SJCRH30 (cell line): ENCODE results near the gene PSMB10. TPM values are rescaled to one million over a fixed set of nuclear protein-coding genes. Genes with fewer than 3 reads are reported as not detected.
"Not testable (repeated sequence)": the region's sequence is repeated elsewhere in the genome, so short reads cannot be mapped to it uniquely, and the experiment has no call there.

Experiments
- DNase-seq, 2 experiments: peaks; one replicate each; pipeline ENCODE4 v3.0.0-alpha.2; 2015 to 2020
- H3K27ac ChIP-seq: fragments of 250-450 bp; sonication (Bioruptor Pico); 2 replicates; pipeline ENCODE4 v1.5.1; 2020; ENCODE audit warnings: mild to moderate bottlenecking, moderate library complexity
- H3K27me3 ChIP-seq: fragments of 250-450 bp; sonication (Bioruptor Pico); 2 replicates; pipeline ENCODE4 v1.5.1; 2020; ENCODE audit warnings: mild to moderate bottlenecking, moderate library complexity
- H3K36me3 ChIP-seq: fragments of 250-450 bp; sonication (Bioruptor Pico); 2 replicates; pipeline ENCODE4 v1.5.1; 2020; ENCODE audit warnings: mild to moderate bottlenecking, moderate library complexity
- H3K4me1 ChIP-seq: fragments of 250-450 bp; sonication (Bioruptor Pico); 2 replicates; pipeline ENCODE4 v1.5.1; 2020; ENCODE audit warnings: mild to moderate bottlenecking, moderate library complexity
- H3K4me3 ChIP-seq: fragments of 250-450 bp; sonication (Bioruptor Pico); 2 replicates; pipeline ENCODE4 v1.5.1; 2020; ENCODE audit warnings: mild to moderate bottlenecking, moderate library complexity
- H3K9me3 ChIP-seq: fragments of 250-450 bp; sonication (Bioruptor Pico); replicated peaks from 2 replicates; pipeline ENCODE4 v1.5.1; 2020; ENCODE audit warnings: mild to moderate bottlenecking, moderate library complexity
- total RNA-seq: library from RNA; depleted of rRNA; stranded (reverse); fragments of >200 nt; shearing (Covaris generic); gene quantifications from 2 replicates; pipeline ENCODE4 v1.2.3, GENCODE V29; 2014

PSMB10 gene
- total RNA-seq, 1 experiment from 2014 or later = 7.4 TPM

DNA sequence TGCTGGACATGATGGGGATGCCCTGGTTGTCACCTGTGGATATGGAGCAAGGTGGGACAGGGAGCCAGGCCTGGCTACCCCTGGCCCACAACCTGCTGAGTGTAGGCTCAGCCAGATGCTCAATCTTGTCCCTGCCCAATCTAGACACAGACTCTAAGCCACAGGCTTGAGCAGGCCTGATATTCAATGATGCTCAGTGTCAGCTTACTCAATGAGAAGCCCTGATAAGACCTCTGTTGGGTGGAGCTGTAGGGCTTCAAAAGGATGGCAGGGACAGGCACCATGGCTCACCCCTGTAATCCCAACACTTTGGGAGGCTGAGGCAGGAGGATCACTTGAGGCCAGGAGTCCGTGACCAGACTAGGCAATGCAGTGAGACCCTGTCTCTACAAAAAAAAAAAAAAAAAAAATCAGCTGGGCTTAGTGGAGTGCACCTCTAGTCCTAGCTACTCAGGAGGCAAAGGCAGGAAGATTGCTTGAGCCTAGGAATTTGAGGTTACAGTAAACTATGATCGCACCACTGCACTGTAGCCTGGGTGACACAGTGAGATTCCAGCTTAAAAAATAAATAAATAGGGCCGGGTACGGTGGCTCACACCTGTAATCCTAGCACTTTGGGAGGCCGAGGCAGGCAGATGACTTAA, 3.9 kb upstream of the PSMB10 start:
- Histone ChIP-seq H3K27me3 (no peaks in the 10 kb centered on the region), H3K4me3 (no peak overlapping the region), H3K4me1 (no peaks in the 10 kb centered on the region), H3K9me3 (no peaks in the 10 kb centered on the region), H3K36me3 (0 out of 2 replicates have a peak, but pooled peaks cover 3% of the 10 kb centered on the region), H3K27ac (no peak overlapping the region)
- DNase-seq = no peak

DNA sequence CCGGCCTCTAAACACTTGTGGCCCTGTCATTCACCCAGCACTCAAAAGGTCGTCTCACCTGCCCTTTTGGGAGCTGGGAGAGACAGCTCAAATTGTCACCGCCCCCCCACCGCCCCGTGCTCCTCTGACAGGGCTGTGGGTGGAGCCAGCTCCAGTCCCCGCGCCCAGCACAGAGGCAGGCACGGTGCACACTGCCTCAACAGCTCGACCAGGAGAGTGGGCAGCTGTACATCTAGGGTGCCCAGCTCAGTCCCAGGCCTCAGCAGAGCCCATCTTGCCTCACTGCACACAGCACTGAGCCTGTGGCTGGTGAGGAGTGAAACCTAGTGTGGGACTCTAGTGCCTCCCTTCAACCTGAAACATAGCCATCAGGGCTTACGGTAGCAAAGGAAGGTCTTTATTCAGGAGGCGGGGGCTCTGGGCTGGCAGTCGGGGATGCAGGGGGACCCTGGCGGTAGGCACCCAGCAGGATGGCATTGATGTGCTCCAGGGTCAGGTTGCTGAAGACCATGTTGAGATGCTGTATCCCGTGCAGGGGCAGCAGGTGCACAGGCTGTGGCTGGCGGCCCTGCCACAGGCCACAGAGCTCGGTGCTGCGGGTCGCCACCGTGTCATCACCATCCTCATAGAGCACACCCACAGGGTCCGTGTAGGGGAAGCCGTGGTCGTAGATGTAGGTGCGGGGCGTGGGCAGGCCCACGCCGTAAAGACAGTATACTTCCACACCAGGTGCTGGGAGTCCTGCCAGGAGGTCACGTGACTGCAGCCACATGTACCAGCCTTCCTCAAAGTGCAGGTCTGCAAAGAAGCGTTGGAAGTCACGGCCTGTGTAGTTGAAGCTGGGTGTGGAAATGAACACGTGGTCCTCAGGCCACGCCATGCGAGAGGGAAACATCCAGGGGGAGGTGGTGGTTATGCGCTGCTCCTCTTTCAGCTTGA, 3.1 kb upstream of the PSMB10 start:
- no peak for DNase-seq
- Histone ChIP-seq H3K36me3 (no peaks in the 10 kb centered on the region), H3K9me3 (no peaks in the 10 kb centered on the region), H3K4me1 (no peaks in the 10 kb centered on the region), H3K27ac (no peak overlapping the region), H3K4me3 (no peak overlapping the region), H3K27me3 (no peaks in the 10 kb centered on the region)

DNA sequence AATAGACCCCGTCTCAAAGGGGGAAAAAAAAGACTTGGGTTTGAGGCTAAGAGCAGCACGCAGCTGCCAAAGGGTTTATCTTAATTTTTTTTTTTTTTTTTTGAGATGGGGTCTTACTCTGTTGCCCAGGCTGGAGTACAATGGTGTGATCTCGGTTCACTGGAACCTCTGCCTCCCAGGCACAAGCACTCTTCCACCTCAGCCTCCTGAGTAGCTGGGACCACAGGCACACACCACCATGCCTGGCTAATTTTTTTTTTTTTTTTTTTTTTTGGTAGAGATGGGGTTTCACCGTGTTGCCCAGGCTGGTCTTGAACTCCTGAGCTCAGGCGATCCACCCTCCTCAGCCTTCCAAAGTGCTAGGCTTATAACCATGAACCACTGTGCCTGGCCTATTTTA, 1.1 kb upstream of the PSMB10 start:
- not testable (repeated sequence) for H3K9me3 ChIP-seq, H3K36me3 ChIP-seq, H3K27ac ChIP-seq, H3K4me3 ChIP-seq, H3K27me3 ChIP-seq, H3K4me1 ChIP-seq, DNase-seq

DNA sequence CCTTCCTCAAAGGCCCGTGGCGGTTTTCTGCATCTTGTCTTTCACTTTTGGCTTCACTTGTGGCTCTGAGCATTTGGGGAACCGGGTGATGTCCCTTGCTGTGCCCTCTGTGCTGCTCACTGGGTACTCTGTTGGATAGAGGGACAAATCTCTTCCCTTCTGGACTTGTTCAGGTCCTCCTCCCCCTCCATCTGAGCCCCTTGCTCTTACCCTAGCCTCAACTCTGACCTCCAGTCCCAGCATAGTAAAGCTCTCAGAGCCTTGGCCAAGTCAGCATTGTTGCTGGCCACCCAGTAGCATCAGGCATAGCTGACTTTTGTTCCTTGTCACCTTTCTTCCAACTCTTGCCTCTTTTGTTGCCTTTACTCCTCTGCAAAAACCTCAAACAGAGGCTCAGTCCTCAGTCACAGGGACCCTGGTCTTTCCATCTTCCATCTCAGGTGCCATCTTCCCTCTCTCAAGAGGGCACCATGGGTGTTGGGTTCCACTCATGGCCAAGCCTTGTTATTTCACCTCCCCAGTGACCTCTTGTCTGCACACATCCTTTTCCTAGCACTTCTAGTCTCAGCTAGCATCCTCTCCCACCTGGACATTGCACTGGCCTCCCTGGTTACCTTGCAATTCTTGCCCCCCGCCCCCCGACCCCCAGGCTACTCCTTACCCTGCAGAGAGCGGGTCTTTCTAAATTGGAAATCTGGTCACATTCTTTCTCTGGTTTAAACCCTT, 393 bp upstream of the PSMB10 start:
- Histone ChIP-seq H3K4me3 (peak overlapping the region; percentile 95), H3K27me3 (no peaks in the 10 kb centered on the region), H3K4me1 (0 out of 2 replicates have a peak, but pooled peaks cover 5% of the 10 kb centered on the region), H3K36me3 (no peaks in the 10 kb centered on the region), H3K9me3 (no peaks in the 10 kb centered on the region), H3K27ac (peak overlapping the region; percentile 57)
- no peak for DNase-seq

DNA sequence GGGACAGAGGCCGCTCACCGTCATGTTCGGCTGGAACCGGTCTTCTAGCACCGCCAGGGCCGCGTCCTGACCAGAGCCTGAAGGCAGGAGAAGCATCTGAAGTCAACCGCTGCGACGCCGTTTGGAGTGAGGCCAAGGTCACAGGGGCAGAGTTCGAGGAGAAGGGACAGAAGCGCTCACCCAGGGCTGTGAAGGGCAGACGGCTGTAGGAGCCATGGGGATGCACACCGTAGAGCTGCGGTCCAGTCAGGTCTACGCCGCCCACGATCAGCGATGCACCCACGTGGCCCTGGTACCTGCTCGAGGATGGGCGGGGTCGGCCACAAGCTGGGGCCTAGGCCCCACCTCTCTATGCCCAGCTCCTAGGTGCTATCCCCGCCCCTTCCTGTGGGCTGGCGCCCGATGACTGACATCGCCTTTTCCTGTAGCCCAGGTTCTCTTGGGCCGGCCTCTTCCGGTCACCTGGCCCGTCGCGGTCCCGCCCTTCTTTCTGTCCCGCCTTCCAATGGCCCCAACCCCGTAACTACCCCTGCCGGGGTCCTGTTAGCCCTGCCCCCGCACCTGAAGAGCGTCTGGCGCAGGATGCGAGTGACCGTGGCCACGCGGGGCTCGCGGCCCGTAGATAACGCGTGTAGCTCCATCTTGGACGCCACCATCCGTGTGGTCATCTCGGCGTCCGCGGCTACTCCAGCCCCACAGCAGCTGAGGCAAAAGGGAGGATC, 1.1 kb downstream of the PSMB10 start:
- peak overlapping the region; percentile 95 for H3K4me3 ChIP-seq
- H3K9me3 ChIP-seq = no peaks in the 10 kb centered on the region
- peak overlapping the region; percentile 57 for H3K27ac ChIP-seq
- H3K27me3 ChIP-seq = no peaks in the 10 kb centered on the region
- H3K36me3 ChIP-seq = no peaks in the 10 kb centered on the region
- peak; percentile 88 to 89 for DNase-seq
- 0 out of 2 replicates have a peak, but pooled peaks cover 5% of the 10 kb centered on the region for H3K4me1 ChIP-seq

DNA sequence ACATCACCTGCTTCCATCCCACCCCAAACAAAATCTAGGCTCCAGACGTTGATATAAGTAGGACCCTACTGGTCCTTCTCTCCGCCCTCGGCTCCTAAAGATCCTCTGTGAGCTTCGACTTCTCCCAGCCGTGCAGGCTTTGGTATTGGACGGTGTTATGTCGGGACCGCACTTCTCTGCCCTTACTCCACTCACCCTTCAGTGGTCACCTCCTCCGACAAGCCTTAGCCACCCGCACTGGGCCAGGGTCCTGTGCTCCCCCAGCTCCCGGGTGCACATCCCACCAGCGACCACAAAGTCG, 1.6 kb downstream of the PSMB10 start:
- DNase-seq = peak in 1 of 2 experiments; percentile 23
- no peaks in the 10 kb centered on the region for H3K36me3 ChIP-seq
- H3K4me1 ChIP-seq = 0 out of 2 replicates have a peak, but pooled peaks cover 5% of the 10 kb centered on the region
- H3K27ac ChIP-seq = no peak overlapping the region
- H3K9me3 ChIP-seq = no peaks in the 10 kb centered on the region
- peak overlapping the region; percentile 95 for H3K4me3 ChIP-seq
- no peaks in the 10 kb centered on the region for H3K27me3 ChIP-seq

DNA sequence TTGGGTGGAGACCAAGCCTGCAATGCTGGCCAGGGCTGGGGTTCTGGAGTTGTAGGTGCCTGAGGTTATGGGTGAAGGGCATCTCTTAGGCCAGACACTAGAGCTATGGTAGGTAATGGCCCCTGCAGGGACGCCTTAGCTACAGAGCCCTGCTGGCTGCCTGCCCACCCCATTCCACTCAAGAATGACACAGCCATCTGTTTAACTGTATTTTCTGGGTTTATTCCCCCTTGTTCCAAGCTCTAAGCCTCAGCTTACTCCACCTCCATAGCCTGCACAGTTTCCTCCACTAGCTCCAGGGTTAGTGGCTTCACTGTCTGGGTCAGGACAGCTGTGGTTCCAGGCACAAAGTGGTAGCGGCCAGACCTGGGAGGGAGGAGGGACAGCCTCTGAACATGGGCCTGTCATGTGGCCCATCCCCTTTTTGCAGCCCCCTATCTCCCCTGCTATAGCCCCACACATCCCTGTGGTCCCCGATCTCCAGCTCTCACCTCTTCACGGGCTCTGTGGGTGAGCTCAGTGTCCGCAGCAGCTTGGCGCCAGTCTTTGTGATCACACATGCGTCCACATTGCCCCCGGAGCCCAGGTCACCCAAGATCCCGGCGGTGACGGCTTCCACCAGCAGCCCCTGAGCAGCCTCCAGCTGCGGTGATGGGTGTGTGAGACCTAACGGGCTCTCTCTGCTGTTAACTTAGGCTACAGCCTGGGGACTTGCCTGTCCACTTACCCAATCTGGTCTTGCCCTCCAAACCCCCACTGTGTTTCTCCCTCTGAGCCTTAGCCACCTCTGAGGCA, 2.1 kb downstream of the PSMB10 start:
- Histone ChIP-seq H3K9me3 (no peaks in the 10 kb centered on the region), H3K27me3 (no peaks in the 10 kb centered on the region), H3K36me3 (no peaks in the 10 kb centered on the region), H3K4me3 (peak overlapping the region; percentile 95), H3K27ac (no peak overlapping the region), H3K4me1 (0 out of 2 replicates have a peak, but pooled peaks cover 5% of the 10 kb centered on the region)
- peak; percentile 33 to 56 for DNase-seq

DNA sequence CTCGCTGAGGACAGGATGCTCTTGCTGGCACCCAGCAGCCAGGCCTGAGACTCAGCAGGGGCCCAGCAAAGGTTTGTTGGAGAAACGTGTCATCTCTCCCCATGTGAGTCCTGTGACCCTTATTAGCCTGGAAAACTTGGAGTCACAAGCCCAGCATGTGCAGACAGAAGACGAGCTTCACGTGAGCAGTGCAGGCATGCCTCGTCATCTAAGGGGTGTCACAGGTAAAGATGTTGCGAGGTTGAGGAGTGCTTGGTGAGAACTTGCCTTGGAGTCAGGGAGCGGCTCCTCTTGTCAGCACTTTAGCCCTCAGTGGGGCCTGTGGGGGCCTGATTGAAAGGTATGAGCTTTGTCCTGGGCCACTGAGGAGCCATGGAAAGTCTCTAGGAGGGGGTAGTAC, 2.8 kb downstream of the PSMB10 start:
- H3K4me1 ChIP-seq = 0 out of 2 replicates have a peak, but pooled peaks cover 5% of the 10 kb centered on the region
- H3K4me3 ChIP-seq = no peak overlapping the region

DNA sequence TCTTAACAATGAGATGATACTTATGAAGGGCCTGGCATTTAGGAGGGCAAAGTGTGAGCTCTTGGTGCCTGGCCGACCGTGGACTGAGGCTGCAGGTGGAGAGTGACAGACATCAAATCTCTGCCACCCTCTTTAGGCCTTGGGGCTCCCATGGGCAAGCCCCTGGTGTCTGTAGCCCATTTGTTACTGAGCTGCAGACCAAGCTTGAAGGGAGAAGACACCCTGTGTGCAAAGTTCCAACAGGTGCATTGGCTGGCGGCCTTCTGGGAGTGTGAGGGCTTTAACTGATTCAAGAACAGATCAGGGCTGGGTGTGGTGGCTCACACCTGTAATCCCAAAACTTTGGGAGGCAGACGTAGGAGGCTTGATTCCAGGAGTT, 4.2 kb downstream of the PSMB10 start:
- Histone ChIP-seq H3K36me3 (no peaks in the 10 kb centered on the region), H3K27me3 (no peaks in the 10 kb centered on the region), H3K4me3 (no peak overlapping the region), H3K27ac (no peak overlapping the region), H3K4me1 (0 out of 2 replicates have a peak, but pooled peaks cover 5% of the 10 kb centered on the region), H3K9me3 (no peaks in the 10 kb centered on the region)
- no peak for DNase-seq

More for the DNA sequence above, 2.8 kb downstream of the PSMB10 start:
- DNase-seq = no peak
- no peaks in the 10 kb centered on the region for H3K36me3 ChIP-seq
- no peak overlapping the region for H3K27ac ChIP-seq
- H3K27me3 ChIP-seq = no peaks in the 10 kb centered on the region
- H3K9me3 ChIP-seq = no peaks in the 10 kb centered on the region

DNA sequence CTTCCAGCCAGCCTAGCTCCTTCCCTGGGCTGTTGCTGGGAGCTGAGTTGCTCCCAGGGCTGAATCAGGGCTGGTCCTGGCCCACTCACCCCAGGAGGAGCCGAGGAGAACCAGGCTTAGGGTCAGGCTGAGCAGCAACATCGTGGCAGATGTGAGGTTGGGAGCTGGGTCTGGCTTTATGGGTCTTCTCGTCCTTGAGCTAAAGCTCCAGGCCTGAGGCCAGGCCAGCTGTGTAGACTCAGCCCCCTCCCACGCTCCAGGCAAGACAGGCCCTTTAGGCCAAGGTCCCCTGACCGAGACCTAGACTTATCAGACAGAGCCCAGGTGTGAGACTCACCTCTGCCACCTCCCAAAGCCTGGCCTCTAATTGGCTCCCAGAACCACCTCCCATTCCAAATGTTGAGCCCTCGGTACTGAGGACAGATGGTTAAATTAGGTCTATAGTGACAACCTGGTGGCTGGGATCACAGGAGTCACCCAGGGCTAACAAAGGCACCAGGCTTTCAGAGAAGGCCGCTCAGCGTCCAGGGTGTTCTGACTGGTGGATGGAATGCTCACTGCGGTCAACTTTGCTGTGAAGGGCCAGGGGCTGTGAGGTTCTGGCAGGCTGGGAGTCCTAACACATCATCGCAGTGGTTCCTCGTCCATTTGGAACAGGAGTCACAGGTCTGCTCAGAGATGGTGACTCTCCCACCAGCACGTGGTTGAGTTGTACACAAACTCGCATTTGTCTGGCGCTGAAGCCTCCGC, 4.8 kb downstream of the PSMB10 start, which contains the start of gene CTRL:
Gene CTRL, minus strand, starts transcription at position 151 of the 750 bp plus-strand sequence. Its CDS starts 10 bp downstream, at position 141.
- Histone ChIP-seq H3K27me3 (no peaks in the 10 kb centered on the region), H3K4me3 (no peak within 1 kb of the TSS), H3K27ac (no peak within 1 kb of the TSS), H3K9me3 (no peaks in the 10 kb centered on the region), H3K36me3 (no peaks in the 10 kb centered on the region), H3K4me1 (0 out of 2 replicates have a peak, but pooled peaks cover 5% of the 10 kb centered on the region)
- no peak for DNase-seq

DNA sequence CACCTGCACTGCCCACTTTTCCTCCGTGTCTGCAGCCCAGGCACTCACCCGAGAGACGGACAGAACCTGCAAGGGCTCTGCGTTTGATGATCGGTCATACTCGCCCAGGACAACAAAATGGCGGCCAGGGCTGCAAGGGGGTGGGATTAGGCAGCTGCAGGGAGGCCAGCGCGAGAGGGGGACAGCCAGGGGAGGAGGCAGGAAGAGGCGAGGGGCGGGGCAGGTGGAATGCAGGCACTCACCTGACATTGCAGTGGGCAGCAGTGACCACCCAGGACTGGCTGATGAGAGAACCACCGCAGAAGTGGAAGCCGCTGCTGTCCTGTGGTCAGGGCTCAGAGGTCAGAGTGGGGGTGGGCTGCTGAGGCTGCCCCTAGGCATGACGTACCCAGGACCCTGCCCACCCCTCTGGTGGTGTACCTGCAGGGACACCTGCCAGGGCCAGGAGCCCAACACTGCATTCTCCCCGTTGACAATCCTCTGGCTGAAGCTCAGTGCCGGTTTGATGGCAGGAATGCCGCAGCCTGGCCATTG, 5.9 kb downstream of the PSMB10 start:
- DNase-seq = no peak
- Histone ChIP-seq H3K4me1 (peaks cover 10% of the 10 kb centered on the region; the same call in 1 of the 2 replicates), H3K27me3 (no peaks in the 10 kb centered on the region), H3K4me3 (no peak overlapping the region), H3K9me3 (no peaks in the 10 kb centered on the region), H3K36me3 (no peaks in the 10 kb centered on the region), H3K27ac (no peak overlapping the region)

DNA sequence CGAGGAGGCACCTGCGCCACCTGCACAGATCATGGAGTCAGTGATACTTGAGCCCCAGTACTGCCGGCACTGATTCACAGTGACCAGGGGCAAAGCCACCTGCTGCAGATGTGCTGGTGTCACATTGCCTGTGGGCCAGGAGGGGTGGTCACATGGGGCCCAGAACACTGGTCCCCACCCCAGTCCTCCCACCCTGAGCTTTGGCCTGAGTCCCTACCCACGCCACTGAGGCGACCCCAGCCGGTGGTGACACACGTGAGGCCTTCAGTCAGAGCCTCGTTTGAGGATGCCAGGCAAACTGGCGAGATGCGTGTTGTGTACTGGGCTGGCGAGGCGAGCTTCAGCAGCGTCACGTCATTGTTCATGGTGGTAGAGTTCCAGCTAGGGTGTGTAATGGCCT, 6.5 kb downstream of the PSMB10 start:
- H3K27me3 ChIP-seq = no peaks in the 10 kb centered on the region
- H3K27ac ChIP-seq = no peak overlapping the region
- H3K4me3 ChIP-seq = no peak overlapping the region
- H3K9me3 ChIP-seq = no peaks in the 10 kb centered on the region
- DNase-seq = no peak
- no peaks in the 10 kb centered on the region for H3K36me3 ChIP-seq
- peaks cover 10% of the 10 kb centered on the region; the same call in 1 of the 2 replicates for H3K4me1 ChIP-seq
